Smooth muscle cell (in vitro differentiated cells): ENCODE measurements around the gene CTNNA3. TPM values are rescaled to one million over a fixed set of nuclear protein-coding genes. Genes with fewer than 3 reads are reported as not detected.

ENCODE experiments used
- DNase-seq: peaks from one replicate; lab custom pipeline; 2025; ENCODE audit not compliant: unreplicated experiment; lab: John Stamatoyannopoulos, UW
- H2AFZ ChIP-seq: fragments of 200-600 bp; sonication (generic); 2 replicates; pipeline ENCODE4 v1.6.0; 2016; ENCODE audit warnings: antibody characterized with exemption, low read depth, mild to moderate bottlenecking
- H3F3A ChIP-seq: fragments of 200-600 bp; sonication (generic); 2 replicates; pipeline ENCODE4 v1.6.0; 2017; ENCODE audit warnings: antibody characterized with exemption, low read depth
- H3K27ac ChIP-seq: fragments of 200-600 bp; sonication (generic); 2 replicates; pipeline ENCODE4 v1.5.1; 2016; ENCODE audit warnings: low read depth, mild to moderate bottlenecking
- H3K27me3 ChIP-seq: fragments of 200-600 bp; sonication (generic); 2 replicates; pipeline ENCODE4 v1.6.1; 2016; ENCODE audit warnings: low read depth, mild to moderate bottlenecking
- H3K36me3 ChIP-seq: fragments of 200-600 bp; sonication (generic); 2 replicates; pipeline ENCODE4 v1.5.1; 2016; ENCODE audit warnings: low read depth
- H3K4me1 ChIP-seq: fragments of 200-600 bp; sonication (generic); 2 replicates; pipeline ENCODE4 v1.5.1; 2016; ENCODE audit warnings: low read depth
- H3K4me2 ChIP-seq: fragments of 200-600 bp; sonication (generic); 2 replicates; pipeline ENCODE4 v1.6.0; 2016; ENCODE audit warnings: mild to moderate bottlenecking
- H3K4me3 ChIP-seq: fragments of 200-600 bp; sonication (generic); 2 replicates; pipeline ENCODE4 v1.5.1; 2016; ENCODE audit warnings: mild to moderate bottlenecking
- H3K79me2 ChIP-seq: fragments of 200-600 bp; sonication (generic); 2 replicates; pipeline ENCODE4 v1.6.0; 2016; ENCODE audit warnings: low read depth, mild to moderate bottlenecking
- H3K9ac ChIP-seq: fragments of 200-600 bp; sonication (generic); 2 replicates; pipeline ENCODE4 v1.6.0; 2016; ENCODE audit warnings: low read depth
- H3K9me3 ChIP-seq: fragments of 200-600 bp; sonication (generic); replicated peaks from 2 replicates; pipeline ENCODE4 v1.5.1; 2016; ENCODE audit warnings: low read depth
- H4K20me1 ChIP-seq: fragments of 200-600 bp; sonication (generic); 2 replicates; pipeline ENCODE4 v1.6.0; 2016; ENCODE audit warnings: low read depth
- WGBS: methylation state at CpG from one replicate; pipeline ENCODE4 v1.1.7; 2016; ENCODE audit warnings: low lambda C conversion rate; 5-methylcytosine and 5-hydroxymethylcytosine counted together
- polyA plus RNA-seq: library from polyadenylated mRNA; unstranded; fragments of >200 nt; fragmentation: Nextera tagmentation; extraction: Ambion mirVana; gene quantifications from 2 replicates; pipeline ENCODE4 v1.2.1, GENCODE V29; 2016
- total RNA-seq: library from RNA; depleted of rRNA; stranded (reverse); fragments of >200 nt; gene quantifications from 2 replicates; pipeline ENCODE4 v1.2.3, GENCODE V29; 2014
- TF ChIP-seq, protein P1 (sequence below): fragments of 200-600 bp; sonication (generic); IDR thresholded peaks from 2 replicates; pipeline ENCODE4 v1.5.1; 2017; ENCODE audit warnings: borderline replicate concordance, mild to moderate bottlenecking, antibody characterized with exemption; ENCODE audit not compliant: insufficient read depth, poor library complexity, severe bottlenecking

CTNNA3 gene
- total and polyA plus RNA-seq, 2 experiments from 2014 or later: 1.3 TPM; not detected in 1

DNA sequence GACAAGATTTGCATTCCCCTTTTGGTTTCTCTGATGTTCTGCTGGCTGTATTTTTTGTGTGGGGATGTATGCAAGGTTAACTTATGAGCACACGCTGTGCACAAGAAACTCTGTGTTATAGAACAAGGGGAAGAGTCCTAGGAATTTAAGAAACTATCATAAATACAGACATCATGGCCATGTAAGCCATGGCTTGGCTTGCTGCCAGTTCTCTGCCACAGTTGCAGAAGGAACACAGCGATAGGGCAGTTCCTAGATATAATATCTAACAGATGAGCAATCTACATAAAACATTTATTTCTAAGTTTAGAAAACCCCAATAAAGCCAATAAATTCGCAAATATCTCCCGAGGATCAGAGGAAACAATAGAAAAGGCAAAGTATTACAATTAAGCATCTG is 616.9 kb downstream of the CTNNA3 start:
- no peaks in the 10 kb centered on the region for H3K9me3 ChIP-seq
- TF ChIP-seq, protein P1, sequence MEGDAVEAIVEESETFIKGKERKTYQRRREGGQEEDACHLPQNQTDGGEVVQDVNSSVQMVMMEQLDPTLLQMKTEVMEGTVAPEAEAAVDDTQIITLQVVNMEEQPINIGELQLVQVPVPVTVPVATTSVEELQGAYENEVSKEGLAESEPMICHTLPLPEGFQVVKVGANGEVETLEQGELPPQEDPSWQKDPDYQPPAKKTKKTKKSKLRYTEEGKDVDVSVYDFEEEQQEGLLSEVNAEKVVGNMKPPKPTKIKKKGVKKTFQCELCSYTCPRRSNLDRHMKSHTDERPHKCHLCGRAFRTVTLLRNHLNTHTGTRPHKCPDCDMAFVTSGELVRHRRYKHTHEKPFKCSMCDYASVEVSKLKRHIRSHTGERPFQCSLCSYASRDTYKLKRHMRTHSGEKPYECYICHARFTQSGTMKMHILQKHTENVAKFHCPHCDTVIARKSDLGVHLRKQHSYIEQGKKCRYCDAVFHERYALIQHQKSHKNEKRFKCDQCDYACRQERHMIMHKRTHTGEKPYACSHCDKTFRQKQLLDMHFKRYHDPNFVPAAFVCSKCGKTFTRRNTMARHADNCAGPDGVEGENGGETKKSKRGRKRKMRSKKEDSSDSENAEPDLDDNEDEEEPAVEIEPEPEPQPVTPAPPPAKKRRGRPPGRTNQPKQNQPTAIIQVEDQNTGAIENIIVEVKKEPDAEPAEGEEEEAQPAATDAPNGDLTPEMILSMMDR: no peak
- H3K27ac ChIP-seq: no peak overlapping the region
- H3K27me3 ChIP-seq: no peaks in the 10 kb centered on the region
- no peaks in the 10 kb centered on the region for H3K36me3 ChIP-seq
- no peaks in the 10 kb centered on the region for H4K20me1 ChIP-seq
- no peaks in the 10 kb centered on the region for H3F3A ChIP-seq
- H3K9ac ChIP-seq: no peak overlapping the region
- H3K79me2 ChIP-seq: no peaks in the 10 kb centered on the region
- no peak for DNase-seq
- H3K4me2 ChIP-seq: no peak overlapping the region
- 78% methylated on average over 4 of the region's 4 CpGs for WGBS
- no peaks in the 10 kb centered on the region for H3K4me1 ChIP-seq
- H3K4me3 ChIP-seq: no peak overlapping the region
- H2AFZ ChIP-seq: no peak overlapping the region

DNA sequence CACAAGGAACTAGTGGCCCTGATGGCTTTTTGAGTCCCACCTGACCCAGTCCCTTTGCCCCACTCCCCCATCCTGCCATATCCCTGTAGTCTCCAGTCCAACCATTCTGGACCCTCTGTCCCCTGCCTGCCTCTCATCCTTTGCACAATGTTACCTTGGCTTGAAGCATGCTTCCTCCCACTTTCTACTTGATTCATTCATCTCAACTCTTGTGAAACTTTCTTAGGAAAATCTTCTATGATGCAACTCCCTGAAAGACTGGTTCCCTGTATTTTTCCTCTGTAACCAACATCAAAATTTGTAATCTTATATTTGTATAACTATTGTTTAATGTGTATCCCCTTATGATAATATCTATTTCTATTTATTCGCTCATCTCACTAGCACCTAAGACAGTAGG is 618.6 kb downstream of the CTNNA3 start:
- Histone ChIP-seq H3K4me1 (no peaks in the 10 kb centered on the region), H3F3A (no peaks in the 10 kb centered on the region), H3K4me3 (no peak overlapping the region), H3K9me3 (no peaks in the 10 kb centered on the region), H3K36me3 (no peaks in the 10 kb centered on the region), H3K27me3 (no peaks in the 10 kb centered on the region), H3K79me2 (no peaks in the 10 kb centered on the region), H3K9ac (no peak overlapping the region), H2AFZ (no peak overlapping the region), H3K4me2 (no peak overlapping the region), H3K27ac (no peak overlapping the region), H4K20me1 (no peaks in the 10 kb centered on the region)
- DNase-seq: no peak
- TF ChIP-seq, protein P1: no peak
- WGBS: 92% methylated on average over 1 of the region's 1 CpG

DNA sequence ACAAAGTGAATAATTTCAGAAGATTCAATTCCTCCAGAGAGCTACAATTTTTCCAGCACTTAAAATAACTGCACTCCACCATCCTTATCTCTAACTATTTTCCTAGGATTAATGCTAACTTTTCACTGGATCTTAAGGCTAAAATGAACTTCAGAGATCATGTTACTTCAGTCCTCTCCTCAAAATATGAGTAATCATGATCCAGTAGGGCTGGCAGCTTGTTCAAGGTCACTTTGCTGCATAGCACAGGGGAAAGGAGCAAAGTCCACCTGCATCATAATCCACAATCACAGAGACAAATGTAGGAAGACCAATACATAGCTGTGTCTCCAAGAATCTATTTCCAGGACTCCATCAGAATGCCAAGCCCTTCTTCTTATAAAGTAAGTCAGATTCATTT is 619.9 kb downstream of the CTNNA3 start:
- Histone ChIP-seq H3K27ac (no peak overlapping the region), H3K4me2 (no peak overlapping the region), H3K9me3 (no peaks in the 10 kb centered on the region), H3K79me2 (no peaks in the 10 kb centered on the region), H3K36me3 (no peaks in the 10 kb centered on the region), H3K9ac (no peak overlapping the region), H2AFZ (no peak overlapping the region), H3K4me3 (no peak overlapping the region), H3K27me3 (no peaks in the 10 kb centered on the region), H3F3A (no peaks in the 10 kb centered on the region), H4K20me1 (no peaks in the 10 kb centered on the region), H3K4me1 (no peaks in the 10 kb centered on the region)
- TF ChIP-seq, protein P1: no peak
- no peak for DNase-seq

DNA sequence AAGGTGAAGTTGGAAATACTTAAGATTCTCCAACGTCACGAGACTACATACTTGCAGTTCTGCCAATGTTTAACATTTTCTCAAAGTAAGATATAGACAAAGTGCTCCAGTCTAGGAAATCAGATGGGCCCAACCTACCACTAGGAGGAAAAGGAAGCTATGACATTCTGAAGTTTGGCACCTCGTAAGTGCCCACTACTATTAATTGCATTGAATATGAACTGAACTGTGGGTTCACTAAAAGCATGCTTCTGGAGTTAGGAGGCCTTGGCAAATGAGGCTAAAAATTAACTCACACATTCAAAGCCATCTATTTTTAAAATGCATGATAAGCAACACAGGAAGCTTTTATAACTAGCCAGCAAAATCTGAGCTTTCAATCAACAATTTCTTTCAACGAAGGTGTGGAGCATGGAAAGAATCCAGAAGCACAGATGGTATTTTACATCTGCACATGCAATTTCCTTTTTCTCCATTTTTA is 620.5 kb downstream of the CTNNA3 start:
- Histone ChIP-seq H3K4me3 (no peak overlapping the region), H4K20me1 (no peaks in the 10 kb centered on the region), H3K79me2 (no peaks in the 10 kb centered on the region), H3K27ac (no peak overlapping the region), H3K27me3 (no peaks in the 10 kb centered on the region), H3K36me3 (no peaks in the 10 kb centered on the region), H3F3A (no peaks in the 10 kb centered on the region), H3K9ac (no peak overlapping the region), H3K4me2 (no peak overlapping the region), H2AFZ (no peak overlapping the region), H3K4me1 (no peaks in the 10 kb centered on the region), H3K9me3 (no peaks in the 10 kb centered on the region)
- WGBS: 81% methylated on average over 4 of the region's 4 CpGs
- TF ChIP-seq, protein P1: no peak
- DNase-seq: no peak
